GM19468 (cell line): ENCODE measurements around the gene BFSP2.

ENCODE experiments used
- ATAC-seq: cut with Tn5 transposase; IDR thresholded peaks from one replicate; pipeline ENCODE4 v1.9.1; 2021; ENCODE audit warnings: mild to moderate bottlenecking, moderate library complexity, moderate number of reproducible peaks; ENCODE audit not compliant: unreplicated experiment; ENCODE audit errors: extremely low read depth

Gene BFSP2

DNA sequence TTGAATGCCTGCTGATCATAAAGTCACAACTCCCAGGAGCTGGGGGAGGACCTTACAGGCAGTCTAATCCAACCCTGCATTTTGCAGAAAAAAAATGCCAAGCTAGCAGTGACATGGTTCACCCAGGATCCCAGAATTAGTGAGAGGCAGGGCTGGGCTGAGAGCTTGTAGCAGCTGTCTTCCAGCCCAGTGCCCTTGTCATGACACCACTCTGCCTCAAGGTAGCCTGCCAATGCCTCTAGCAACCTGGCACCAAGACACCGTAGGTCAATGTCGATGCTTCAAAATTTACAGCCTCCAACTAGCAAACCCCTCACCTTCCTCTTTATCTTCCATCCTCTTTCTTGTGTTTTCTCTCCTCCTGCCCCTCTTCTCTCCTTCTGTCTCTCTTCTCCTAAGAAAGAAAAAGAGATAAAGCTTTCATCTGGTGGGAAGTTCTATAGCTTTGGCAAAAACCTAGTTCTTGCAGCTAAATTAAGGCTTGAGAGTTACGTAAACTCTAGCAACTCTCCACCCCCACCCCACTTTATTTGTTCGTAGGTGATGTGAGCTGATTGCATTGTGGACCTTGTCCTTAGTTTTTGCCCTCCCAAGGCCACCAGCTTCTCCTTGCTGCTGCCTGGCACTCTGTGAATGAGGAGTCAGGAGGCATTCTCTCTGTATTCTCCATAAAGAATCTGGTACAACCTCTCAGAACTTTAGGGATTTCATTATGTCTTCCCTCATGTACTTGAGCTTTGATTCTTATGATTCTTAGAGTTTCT, 18.3 kb upstream of the BFSP2 start:
- no peak for ATAC-seq

DNA sequence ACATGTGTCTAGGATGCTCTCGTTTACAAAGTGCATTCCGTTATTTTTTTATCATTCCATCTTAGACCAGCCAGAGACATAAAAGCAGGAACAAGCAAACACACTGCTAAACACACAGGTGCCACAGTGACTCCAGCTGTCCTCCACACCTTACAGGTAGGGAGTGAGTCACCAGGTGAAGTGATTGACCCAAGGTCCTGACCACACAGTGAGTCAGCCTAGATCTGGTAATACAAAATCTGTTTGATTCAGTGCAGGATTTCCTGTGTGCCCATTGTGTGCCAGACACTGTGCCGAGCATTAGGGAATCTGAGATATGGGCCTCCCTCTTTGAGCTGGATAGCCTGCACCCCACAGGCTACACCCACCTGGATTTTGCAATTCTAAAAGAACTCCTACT, 16.7 kb upstream of the BFSP2 start:
- no peak for ATAC-seq

DNA sequence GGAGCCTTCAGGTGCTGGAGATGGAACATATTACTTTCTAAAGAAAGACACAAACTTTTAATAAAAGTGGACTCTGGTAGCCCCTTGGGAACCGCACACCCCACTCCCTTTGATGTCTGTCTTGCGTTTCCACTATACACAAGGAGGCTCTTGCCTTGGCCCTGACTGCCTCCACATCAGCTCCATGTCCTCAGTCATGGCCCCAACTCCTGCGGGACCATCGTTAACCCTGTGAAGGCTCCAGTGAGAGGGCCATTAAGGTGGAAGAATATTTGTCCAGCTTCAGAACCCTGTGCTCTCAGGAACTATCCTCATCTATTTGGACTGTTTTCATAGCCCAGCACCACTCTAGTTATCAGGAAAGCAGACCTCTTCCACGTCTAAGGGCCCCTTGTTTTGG, 16.1 kb upstream of the BFSP2 start:
- ATAC-seq = no peak

DNA sequence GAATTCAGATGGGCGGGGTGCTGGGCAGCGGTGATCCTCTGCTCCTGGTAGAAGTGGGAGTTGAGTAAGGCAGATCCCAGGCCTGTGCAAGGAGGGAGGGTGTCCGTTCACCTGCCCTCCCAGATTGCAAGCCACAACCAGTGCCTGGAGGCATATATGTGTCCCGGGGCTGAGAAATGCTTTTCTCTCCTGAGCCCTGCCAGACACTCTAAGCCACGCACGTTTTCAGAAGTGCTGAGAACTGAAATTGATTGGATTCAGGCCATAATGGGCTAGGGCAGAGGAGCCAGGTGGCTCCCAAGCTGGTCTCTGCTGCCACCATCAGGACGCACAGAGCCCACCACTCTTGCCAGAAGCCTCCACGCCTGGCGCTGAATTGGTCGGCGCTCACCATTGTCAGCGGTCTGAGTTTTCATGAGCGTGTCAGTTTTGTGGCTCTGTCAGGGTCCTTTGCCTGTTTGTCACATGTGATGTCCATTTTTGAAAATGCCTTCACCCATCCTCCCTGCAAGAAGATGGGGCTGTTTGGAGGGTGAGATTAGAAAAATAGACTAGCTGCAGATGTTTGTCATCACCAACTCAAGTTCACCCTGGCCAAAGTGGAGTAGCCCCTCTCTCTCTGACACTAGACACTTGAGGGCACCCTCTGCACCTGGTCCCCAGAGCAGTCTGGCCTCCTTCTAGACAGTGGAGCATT, 15.4 kb upstream of the BFSP2 start:
- peak; percentile 23 for ATAC-seq

DNA sequence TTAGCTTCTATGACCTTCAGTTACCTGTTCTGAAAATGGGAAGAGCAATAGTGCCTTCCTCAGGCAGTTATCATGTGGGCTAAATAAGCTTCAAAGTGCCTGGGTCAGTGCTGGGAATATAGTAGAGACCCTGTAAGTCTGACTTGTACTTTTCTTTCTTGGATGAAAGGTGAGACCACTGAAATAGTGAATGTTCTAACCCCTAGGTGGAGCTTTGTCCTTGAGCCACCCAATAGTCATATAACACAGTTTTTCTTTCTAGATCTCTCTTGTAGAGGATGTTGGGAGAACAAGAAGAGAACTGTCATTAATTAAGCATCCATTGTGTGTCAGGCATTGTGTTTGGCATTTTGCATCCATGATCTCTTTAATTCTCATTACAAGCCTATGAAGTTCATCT, 13.0 kb upstream of the BFSP2 start:
- ATAC-seq = no peak

DNA sequence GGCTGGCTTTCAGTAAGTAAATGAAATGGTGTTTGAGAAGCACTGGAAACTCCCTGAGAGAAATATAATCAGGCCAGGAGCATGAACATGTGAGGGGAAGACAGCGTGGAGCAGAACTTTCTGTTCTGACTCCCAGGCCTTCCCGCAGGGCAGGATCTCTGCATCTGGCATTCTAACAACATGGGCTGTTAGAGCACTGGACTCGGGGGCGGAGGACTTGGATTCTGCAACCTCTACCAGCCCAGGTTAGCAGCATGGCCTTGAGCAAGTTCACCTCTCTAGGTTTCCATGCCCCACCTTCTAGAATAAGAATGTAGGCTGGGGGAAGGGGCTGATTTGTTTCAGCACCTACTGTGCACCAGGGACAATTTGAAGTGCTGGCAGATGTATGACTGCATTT, 12.5 kb upstream of the BFSP2 start:
- no peak for ATAC-seq

DNA sequence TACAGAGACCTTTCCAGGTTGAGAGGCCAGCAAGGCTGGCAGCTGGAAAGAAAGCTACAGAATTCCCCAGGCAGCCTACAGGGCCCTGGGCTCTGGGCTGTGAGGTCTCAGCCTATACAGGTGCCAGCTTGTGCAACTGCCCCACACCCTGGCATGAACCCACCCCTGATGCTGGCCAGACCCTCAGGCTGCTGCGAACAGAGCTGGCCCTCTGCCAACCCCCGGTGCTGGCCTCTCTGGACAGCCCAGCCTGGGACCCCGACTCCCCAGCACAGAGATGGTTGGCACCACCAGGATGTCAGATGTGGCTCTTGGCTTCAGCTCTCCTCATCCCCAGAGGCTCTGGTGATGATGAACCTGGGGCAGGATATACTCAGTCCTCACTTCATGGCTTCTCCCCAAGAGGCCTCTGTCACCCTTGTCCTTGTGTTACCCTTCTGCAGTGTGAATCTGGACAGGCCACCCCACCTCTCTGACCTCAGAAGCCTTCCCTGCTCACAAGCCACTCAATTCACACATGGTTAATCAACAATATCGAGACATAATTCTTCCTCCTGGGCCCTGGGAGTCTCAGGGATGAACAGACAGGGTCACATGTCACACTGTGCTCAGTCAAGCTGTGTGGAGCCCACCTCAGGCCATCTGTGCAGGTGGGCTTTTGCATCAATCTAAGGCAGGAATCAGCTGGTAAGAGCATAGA, 11.0 kb upstream of the BFSP2 start:
- no peak for ATAC-seq

DNA sequence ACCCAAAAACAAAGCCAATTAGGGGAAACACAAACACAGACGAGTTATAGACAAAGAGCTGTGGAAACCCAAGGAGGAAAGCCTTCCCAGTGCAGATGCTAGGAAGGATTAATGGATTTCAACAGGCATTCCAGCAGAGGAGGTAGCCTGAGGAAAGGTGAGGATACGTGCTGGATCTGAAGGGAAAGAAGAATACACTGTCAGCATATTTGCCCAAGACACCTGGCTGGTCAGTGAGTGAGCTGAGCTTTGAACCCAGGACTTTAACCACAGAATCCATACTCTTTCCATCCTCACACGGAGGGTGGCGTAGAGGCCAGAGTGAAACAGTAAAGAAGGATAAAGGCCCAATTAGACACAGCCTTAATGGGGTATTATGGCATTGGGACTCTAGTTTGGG, 9.1 kb upstream of the BFSP2 start:
- ATAC-seq = no peak

DNA sequence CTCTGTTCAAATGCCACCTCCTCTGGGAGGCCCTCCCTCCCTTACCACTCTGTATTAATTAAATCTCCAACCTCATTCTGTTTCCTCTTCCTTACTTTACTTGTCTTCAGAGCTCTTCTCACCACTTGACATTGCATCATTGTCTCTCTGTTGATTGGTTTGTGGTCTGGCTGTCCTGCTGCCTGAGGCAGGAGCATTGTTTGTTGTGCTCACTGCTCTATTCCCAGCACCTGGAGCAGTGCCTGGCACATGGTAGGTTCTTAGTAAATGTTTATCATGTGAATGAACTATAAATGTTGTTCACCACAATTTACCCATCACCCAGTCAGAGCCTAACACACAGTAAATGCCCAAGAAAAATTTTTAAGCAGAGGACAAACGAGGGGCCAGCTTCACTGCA, 6.7 kb upstream of the BFSP2 start:
- ATAC-seq = no peak

DNA sequence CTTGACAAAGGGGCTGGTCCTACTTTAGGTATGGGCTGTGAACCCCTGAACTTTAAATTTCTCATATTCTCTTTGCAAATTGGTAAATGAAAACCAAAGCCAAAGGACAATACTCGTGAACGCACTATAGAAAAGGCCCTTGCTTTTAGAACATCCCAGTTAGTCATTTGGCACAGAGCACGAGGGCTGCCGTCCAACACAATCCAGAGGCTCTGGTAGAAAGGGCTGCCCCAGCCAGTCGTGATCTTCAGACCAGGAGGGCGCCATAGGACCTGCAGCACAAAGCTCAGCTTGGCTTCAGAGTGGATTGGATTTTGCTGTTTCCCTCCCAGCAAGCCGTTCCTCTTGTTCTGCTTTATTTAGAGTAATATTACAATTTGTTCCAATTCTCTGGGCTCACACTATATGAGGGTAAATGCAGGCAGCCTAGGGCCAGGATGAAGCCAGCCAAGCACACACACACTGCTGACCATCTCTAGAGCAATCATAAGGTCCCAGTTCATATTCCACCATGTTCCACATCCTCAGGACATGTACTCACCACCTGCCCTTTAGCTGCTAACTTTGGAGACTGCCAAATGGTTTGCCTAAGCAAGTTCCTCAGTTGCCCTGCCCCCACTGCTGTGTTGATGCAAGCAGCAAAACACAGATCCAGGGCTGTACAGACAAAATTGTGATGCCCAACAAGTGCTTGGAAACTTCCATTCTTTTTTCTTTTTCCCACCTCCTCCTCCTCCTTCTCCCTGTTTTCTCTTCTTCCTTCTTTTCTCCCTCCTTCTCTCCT, 6.0 kb upstream of the BFSP2 start:
- no peak for ATAC-seq

DNA sequence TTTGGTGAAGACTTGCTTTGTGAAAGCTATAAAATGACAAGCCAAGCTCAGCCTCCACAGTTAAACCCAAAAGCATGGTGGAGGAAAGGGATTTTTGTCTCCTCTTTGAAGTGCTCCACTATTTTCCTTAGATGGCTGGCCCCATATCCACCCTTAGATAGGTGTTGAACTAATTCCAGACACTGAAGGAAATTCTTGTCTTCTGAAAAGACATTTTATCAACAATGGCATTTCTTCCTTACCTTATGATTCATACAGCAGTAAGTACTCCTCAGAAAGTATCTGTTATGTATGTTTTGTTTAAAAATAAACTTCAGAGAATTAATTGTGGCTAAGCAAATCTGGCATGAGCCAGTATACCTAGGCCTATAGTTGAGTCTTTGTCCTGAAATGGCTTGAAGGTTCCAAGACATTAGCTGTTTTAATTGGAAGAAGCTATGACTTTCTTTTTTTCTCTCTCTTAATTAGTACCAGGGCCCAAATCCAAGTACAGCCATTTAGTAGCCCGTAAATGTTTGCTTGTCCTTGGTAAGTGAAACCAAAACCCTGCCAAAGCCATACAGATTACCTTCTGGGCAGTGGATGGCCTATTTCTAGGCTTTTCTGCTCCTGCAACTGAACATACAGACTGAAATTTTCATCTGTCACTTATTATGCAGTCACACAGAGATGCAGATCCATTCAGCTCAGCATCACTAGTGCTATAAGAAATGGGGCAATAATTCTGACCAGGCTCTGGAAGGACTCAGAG, 5.1 kb upstream of the BFSP2 start:
- ATAC-seq = no peak

DNA sequence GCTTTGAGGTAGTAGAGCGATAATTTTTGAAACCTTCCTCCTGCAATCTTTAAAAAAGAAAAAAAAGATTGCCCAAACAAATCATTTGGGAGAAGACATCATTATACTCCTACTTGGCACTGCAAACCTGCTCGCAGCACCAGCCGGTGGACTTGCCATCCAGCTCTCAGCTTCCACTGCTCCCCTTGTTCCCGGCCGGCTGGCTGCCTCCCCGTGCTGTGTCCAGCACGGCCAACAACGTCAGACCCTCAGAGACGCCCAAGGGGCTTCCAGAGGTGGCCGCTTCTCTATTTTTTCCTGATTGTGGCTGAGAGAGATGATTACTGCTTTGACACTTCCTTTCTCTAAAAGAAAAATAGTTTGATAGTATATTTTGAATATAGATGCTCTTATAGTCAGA, 3.0 kb upstream of the BFSP2 start:
- ATAC-seq = no peak

DNA sequence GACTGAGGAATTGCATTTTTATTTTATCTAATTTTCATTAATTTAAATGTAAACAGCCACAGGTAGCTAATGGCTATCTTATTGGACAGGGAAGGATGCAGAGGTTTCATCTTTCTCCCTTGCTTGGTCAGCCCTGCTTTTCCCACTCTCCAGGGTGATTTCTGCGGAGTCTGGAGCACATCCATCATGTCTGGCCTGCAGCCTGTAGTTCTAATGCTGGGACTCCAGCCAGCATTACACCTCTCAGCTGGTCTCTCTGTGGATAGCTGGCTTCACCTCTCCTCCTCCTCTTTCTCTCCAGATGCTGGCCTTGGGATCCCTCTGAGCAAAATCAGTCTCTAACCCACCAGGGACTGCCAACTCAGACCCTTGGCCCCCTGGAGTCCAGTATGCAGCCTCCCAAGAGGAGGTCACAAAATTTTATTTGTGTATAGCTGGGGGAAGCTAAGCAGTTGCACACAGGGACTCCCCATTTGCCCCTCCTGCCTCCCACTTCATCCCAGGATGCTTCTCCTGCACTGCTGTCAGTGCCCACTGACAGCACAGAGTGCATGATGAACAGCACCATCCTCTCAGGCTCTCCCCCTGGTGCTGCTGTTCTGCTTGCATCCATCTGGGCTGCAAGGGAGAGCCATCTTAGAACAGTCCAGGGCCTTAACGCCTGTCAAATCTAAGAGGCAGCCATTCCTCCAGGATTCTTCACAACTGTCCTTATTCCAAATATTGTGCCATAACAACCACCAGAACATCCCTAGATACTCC, 1.7 kb downstream of the BFSP2 start:
- ATAC-seq = no peak

DNA sequence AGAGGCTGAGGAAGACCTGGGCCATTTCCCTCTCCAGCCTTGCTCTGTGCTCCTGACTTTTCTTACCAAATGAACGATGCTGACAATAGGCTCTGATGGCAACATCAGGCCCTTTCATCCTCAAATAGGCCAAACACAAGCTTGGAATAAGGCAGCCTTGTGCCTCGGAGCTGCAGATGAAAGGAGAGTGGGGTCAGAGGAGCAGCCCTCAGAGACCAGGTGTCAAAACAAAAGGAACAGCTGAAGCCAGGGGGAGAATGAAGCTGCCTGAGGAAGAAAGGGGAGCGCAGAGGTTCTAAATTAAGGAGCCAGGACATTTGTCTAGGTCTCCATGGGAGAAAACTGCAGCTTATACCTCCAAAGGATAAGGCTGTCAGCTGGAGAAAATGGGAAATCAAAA, 5.1 kb downstream of the BFSP2 start:
- ATAC-seq = no peak

DNA sequence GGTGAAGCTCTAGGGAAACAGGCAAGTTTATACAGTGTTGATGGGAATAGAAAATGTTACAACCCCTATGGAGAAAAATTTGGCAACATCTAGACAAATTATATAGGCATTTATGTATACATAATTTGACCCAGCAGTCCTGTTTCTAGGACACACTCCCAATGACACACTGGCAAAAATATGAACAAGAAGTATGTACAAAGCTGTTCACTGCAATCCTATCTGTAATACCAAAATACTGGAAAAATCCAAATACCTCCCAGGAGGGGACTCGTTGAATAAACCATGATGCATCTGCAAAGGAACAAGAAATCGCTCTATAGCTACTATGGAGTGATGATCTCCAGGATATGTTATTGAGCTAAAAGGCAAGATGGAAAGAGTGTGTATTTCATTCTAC, 8.5 kb downstream of the BFSP2 start:
- ATAC-seq = no peak

DNA sequence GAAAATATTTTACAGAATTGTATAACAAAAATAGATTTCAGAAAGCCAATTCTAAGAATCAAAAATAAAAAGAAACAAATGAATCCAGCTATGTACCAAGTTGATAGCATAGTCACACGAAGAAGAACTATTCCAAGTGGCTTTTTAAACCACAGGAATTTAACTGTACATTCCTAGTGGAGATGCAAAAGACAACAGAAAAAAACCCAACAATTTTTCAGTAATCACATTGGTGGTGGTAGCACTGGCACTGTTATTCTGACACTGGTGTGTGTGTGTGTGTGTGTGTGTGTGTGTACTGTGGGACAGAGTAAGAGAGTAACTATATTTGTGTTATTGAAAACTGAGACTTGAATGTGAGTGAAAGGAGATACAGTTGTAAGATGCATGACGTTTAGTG, 9.1 kb downstream of the BFSP2 start:
- ATAC-seq = no peak

DNA sequence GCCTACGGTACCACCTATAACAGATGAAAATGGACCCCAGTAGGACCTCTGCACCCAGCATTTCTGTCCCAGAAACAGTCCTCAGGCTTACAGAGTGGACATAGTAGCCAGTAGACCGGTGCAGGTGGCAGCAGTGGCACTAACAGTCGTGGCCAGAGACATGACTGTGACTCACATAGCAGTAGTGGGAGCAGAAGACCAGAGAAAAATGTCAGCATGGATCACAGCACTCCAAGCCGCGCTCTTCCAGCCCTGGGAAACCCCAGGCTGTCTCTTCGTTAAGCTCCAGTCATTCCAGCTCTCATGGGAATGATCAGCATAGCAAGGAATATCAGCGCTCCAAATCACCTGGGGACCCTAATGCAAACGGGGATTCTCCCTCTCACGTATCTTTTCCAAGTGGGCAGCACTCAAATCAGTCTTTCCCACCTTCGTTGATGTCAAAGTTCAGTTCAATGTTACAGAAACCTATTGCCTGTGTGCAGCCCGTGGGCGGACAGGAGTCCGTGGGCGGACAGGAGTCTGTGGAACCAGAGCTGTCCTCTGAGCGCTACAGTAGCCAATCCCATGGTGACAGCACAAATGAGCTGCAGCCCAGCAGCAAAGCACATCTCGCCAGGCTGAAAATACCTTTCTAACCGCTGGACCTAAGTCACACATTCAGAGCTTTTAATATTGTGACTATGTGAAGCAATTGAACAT, 10.5 kb downstream of the BFSP2 start:
- ATAC-seq = no peak

DNA sequence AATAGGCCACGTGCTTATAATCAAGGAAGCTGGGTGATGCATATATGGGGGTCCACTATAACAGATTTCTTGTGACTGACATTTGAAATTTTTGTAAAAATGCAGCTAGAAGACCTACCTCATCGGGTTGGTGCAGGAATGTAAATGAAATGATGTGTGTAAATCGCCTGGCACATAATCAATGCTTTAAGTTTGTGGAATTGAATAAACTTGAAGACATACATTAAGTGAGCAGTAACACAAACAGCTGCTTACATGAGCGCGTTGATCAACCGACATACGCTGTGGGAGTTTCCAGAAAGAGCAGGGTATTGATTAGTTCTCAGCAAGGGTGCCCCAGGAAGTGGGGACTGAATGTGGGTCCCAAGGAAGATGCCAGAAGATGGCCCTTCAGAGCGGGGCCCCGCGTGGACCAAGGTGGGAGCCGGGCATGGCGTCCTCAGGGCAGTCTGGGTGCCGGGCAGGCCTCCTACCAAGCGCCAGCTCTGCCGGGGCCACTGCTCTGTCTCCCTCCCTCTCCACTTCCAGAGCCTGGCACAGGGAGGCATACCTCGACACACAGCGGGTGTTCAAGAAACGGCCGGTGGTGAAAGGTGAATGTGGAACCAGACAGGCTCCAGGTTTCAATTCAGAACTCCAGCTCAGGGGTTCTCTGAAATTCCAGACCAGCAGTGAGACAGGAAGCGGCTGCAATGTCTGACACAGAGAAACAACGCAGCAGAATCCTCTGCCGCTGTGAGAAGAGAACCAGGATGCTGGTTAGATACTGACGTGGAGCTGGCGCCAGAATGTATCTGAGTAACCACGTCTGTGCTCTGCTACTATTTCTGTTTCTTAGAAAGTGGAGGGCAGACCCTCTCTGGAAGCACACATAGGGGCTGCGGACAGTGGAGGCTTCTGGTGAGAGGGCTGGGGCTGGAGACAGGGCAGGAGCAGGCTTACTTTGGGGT, 12.6 kb downstream of the BFSP2 start:
- ATAC-seq = no peak
